ENCODE results near the gene LRP1B. TPM values are rescaled to one million over a fixed set of nuclear protein-coding genes. Genes with fewer than 3 reads are reported as not detected.

Gene LRP1B
- total and polyA plus RNA-seq, 2 donors (not counting 1 experiment from before 2014, with no cell fraction given): not detected

DNA sequence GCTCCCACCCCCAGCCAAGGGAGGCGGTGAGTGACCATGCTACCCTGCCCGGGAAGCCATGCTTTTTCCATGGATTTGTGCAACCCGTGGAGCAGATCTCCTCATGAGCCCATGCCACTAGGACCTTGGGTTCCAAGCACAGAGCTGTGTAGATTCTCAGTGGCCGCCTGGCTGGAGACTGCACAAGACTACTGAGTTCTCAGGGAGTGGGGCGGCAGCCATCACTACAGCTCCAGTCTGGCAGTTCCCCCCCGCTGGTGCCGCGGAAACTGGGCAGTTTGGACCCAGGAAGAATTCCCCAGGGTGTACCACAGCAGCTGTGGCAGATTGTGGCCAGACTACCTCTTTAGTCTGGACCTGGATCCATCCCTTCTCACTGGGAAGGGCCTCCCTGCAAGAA, 470.6 kb downstream of the LRP1B start:
- H3K4me3 Mint-ChIP-seq: no peak overlapping the region
- Histone ChIP-seq H3K9me3 (ENCODE audit: control extremely low read depth in 1 of 3, control insufficient read depth in 2 of 3, insufficient read depth in 1 of 3, low read length in 2 of 3) (peaks cover 0 to 7% (median 0%) of the 10 kb centered on the region in 3 donors), H3K27me3 (replicated peaks in 1 of 4; ENCODE audit: control extremely low read depth in 1 of 4, control insufficient read depth in 3 of 4, insufficient read depth in 4 of 4, low read length in 3 of 4) (no peaks in the 10 kb centered on the region), H3K4me3 (ENCODE audit: control extremely low read depth in 1 of 5, extremely low read depth in 1 of 5, insufficient read depth in 1 of 5, low read depth in 2 of 5, low read length in 4 of 5) (no peak overlapping the region), H3K27ac (ENCODE audit: low read length in 2 of 2) (no peak overlapping the region), H3K79me2 (ENCODE audit: control insufficient read depth, insufficient read depth, low read length) (no peaks in the 10 kb centered on the region), H2AFZ (ENCODE audit: insufficient read depth, low read depth, low read length, poor library complexity, severe bottlenecking) (no peak overlapping the region), H3K9ac (ENCODE audit: low read length) (no peak overlapping the region), H3K4me2 (replicated peaks; ENCODE audit: low read depth, low read length, poor library complexity, severe bottlenecking) (no peak overlapping the region), H3K4me1 (ENCODE audit: control insufficient read depth in 2 of 2, insufficient read depth in 2 of 2, low read length in 2 of 2) (no peaks in the 10 kb centered on the region), H3K36me3 (replicated peaks in 1 of 2; ENCODE audit: control extremely low read depth in 1 of 2, control insufficient read depth in 1 of 2, extremely low read depth in 1 of 2, insufficient read depth in 2 of 2, low read length in 1 of 2) (no peaks in the 10 kb centered on the region), H4K20me1 (ENCODE audit: control insufficient read depth, insufficient read depth, low read length, poor library complexity, severe bottlenecking) (no peaks in the 10 kb centered on the region)
- ATAC-seq (ENCODE audit: low read depth) (no peak), DNase-seq (no peak)
- intact Hi-C loops (cut with micrococcal nuclease): no loop called here
- H3K9me3 Mint-ChIP-seq (ENCODE audit: insufficient read depth): peaks cover 4% of the 10 kb centered on the region
- 88% methylated on average over 8 of the region's 8 CpGs for WGBS (ENCODE audit: insufficient coverage)
- POLR2A ChIA-PET: no interaction called here
- H3K27ac Mint-ChIP-seq: no peak overlapping the region
- no peak for TF ChIP-seq EZH2 (IDR thresholded peaks at IDR 0.05; ENCODE audit: borderline replicate concordance, insufficient read depth, low read depth, low read length, poor library complexity, severe bottlenecking)
- TF ChIP-seq, protein P1, sequence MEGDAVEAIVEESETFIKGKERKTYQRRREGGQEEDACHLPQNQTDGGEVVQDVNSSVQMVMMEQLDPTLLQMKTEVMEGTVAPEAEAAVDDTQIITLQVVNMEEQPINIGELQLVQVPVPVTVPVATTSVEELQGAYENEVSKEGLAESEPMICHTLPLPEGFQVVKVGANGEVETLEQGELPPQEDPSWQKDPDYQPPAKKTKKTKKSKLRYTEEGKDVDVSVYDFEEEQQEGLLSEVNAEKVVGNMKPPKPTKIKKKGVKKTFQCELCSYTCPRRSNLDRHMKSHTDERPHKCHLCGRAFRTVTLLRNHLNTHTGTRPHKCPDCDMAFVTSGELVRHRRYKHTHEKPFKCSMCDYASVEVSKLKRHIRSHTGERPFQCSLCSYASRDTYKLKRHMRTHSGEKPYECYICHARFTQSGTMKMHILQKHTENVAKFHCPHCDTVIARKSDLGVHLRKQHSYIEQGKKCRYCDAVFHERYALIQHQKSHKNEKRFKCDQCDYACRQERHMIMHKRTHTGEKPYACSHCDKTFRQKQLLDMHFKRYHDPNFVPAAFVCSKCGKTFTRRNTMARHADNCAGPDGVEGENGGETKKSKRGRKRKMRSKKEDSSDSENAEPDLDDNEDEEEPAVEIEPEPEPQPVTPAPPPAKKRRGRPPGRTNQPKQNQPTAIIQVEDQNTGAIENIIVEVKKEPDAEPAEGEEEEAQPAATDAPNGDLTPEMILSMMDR (IDR thresholded peaks at IDR 0.05): no peak
- no peaks in the 10 kb centered on the region for H3K4me1 Mint-ChIP-seq
- H3K27me3 Mint-ChIP-seq: no peaks in the 10 kb centered on the region
- CTCF ChIA-PET: no interaction called here

DNA sequence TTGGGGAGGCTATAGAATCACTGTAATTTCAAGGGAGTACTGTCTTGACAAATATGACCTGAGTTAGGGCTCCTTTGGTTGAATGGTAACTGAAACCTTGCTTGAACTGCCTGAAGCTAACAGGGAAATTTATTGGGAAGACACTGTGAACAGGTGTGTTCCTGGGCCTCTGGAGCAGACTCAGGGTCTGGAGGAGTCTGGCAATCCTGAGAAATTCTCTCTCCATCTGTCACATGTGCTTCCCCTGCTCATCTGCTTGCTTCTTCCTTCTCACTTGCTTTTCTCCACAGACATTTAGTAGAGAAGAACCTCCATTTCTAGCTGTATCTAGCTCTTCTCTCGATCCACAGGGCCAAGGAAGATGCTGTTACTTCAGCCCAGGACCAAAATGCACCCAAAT, 476.5 kb downstream of the LRP1B start:
- Mint-ChIP-seq H3K27me3 (no peaks in the 10 kb centered on the region), H3K27ac (no peak overlapping the region), H3K4me1 (no peaks in the 10 kb centered on the region), H3K4me3 (no peak overlapping the region), H3K9me3 (ENCODE audit: insufficient read depth) (no peaks in the 10 kb centered on the region)
- Histone ChIP-seq H3K9ac (ENCODE audit: low read length) (no peak overlapping the region), H3K4me3 (ENCODE audit: control extremely low read depth in 1 of 5, extremely low read depth in 1 of 5, insufficient read depth in 1 of 5, low read depth in 2 of 5, low read length in 4 of 5) (no peak overlapping the region), H3K27me3 (replicated peaks in 1 of 4; ENCODE audit: control extremely low read depth in 1 of 4, control insufficient read depth in 3 of 4, insufficient read depth in 4 of 4, low read length in 3 of 4) (no peaks in the 10 kb centered on the region), H3K79me2 (ENCODE audit: control insufficient read depth, insufficient read depth, low read length) (no peaks in the 10 kb centered on the region), H4K20me1 (ENCODE audit: control insufficient read depth, insufficient read depth, low read length, poor library complexity, severe bottlenecking) (no peaks in the 10 kb centered on the region), H3K4me1 (ENCODE audit: control insufficient read depth in 2 of 2, insufficient read depth in 2 of 2, low read length in 2 of 2) (no peaks in the 10 kb centered on the region), H3K4me2 (replicated peaks; ENCODE audit: low read depth, low read length, poor library complexity, severe bottlenecking) (no peak overlapping the region), H3K36me3 (replicated peaks in 1 of 2; ENCODE audit: control extremely low read depth in 1 of 2, control insufficient read depth in 1 of 2, extremely low read depth in 1 of 2, insufficient read depth in 2 of 2, low read length in 1 of 2) (no peaks in the 10 kb centered on the region), H2AFZ (ENCODE audit: insufficient read depth, low read depth, low read length, poor library complexity, severe bottlenecking) (no peak overlapping the region), H3K27ac (ENCODE audit: low read length in 2 of 2) (no peak overlapping the region), H3K9me3 (ENCODE audit: control extremely low read depth in 1 of 3, control insufficient read depth in 2 of 3, insufficient read depth in 1 of 3, low read length in 2 of 3) (no peaks in the 10 kb centered on the region)
- no peak for DNase-seq
- ChIA-PET POLR2A (no interaction called here), CTCF (no interaction called here)
- TF ChIP-seq EZH2 (IDR thresholded peaks at IDR 0.05; ENCODE audit: borderline replicate concordance, insufficient read depth, low read depth, low read length, poor library complexity, severe bottlenecking): no peak
- TF ChIP-seq, protein P1 (IDR thresholded peaks at IDR 0.05): no peak
- ATAC-seq (ENCODE audit: low read depth): no peak
- 50% methylated on average over 1 of the region's 1 CpG for WGBS (ENCODE audit: insufficient coverage)
- intact Hi-C loops (cut with micrococcal nuclease): no loop called here
